Suprapubic skin (tissue), 4 donors: Measurements from ENCODE around the gene FLT4. TPM values are rescaled to one million over a fixed set of nuclear protein-coding genes. Genes with fewer than 3 reads are reported as not detected.

Experiments
- DNase-seq, 2 donors: peaks; one replicate each; pipeline ENCODE4 v3.0.0-alpha.2; 2019; ENCODE audit warnings: low spot score in 2 of 2
- H3K27ac ChIP-seq: fragments of 200-600 bp; sonication (generic); one replicate; pipeline ENCODE4 v1.5.1; 2019
- H3K27me3 ChIP-seq: fragments of 200-600 bp; sonication (generic); one replicate; pipeline ENCODE4 v1.5.1; 2019
- H3K36me3 ChIP-seq: fragments of 200-600 bp; sonication (generic); one replicate; pipeline ENCODE4 v1.5.1; 2019
- H3K4me1 ChIP-seq: fragments of 200-600 bp; sonication (generic); one replicate; pipeline ENCODE4 v1.5.1; 2019
- H3K4me3 ChIP-seq: fragments of 200-600 bp; sonication (generic); one replicate; pipeline ENCODE4 v1.5.1; 2019; ENCODE audit warnings: mild to moderate bottlenecking
- H3K9me3 ChIP-seq: fragments of 200-600 bp; sonication (generic); one replicate; pipeline ENCODE4 v1.5.1; 2019
- CTCF ChIP-seq, 2 donors: fragments of 200-600 bp in 1 of 2; fragments of 450-650 bp in 1 of 2; sonication (generic) in 1 of 2; IDR thresholded peaks; one replicate each; pipeline ENCODE4 v1.5.1; 2016 to 2019; ENCODE audit warnings: antibody characterized with exemption in 2 of 2, mild to moderate bottlenecking in 1 of 2, moderate library complexity in 1 of 2
- EP300 ChIP-seq: sonication (generic); formaldehyde crosslinking; IDR thresholded peaks from one replicate; pipeline ENCODE4 v1.6.1; 2017; ENCODE audit warnings: antibody characterized with exemption
- POLR2A ChIP-seq, 2 donors: fragments of 450-650 bp; IDR thresholded peaks; one replicate each; pipeline ENCODE4 v1.6.1; 2017; ENCODE audit warnings: antibody characterized with exemption in 2 of 2, mild to moderate bottlenecking in 2 of 2, moderate library complexity in 2 of 2
- POLR2AphosphoS5 ChIP-seq, 3 donors: sonication (generic); formaldehyde crosslinking; IDR thresholded peaks; one replicate each; pipeline ENCODE4 v1.6.1; 2017; ENCODE audit warnings: antibody characterized with exemption in 3 of 3
- WGBS: methylation state at CpG from one replicate; pipeline ENCODE4 v1.1.5; 2018; 5-methylcytosine and 5-hydroxymethylcytosine counted together
- total RNA-seq, 4 donors: library from RNA; depleted of rRNA; stranded (reverse); fragments of >200 nt; gene quantifications; one replicate each; pipeline ENCODE4 v1.1.0, GENCODE V29; 2016

Gene FLT4
- total RNA-seq, 4 donors from 2014 or later, result 0.79 to 8.9 (median 1.4) TPM

- Histone ChIP-seq H3K9me3 (no peaks in the 10 kb centered on the region), H3K27ac (no peak overlapping the region), H3K27me3 (peaks cover 50% of the 10 kb centered on the region), H3K36me3 (no peaks in the 10 kb centered on the region), H3K4me3 (no peak overlapping the region), H3K4me1 (no peaks in the 10 kb centered on the region)
- WGBS, result 94% methylated on average over 10 of the region's 19 CpGs
- peak; percentile 51 to 73 for DNase-seq
- no peak for TF ChIP-seq CTCF (IDR thresholded peaks at IDR 0.05)
- TF ChIP-seq EP300, result no peak
- TF ChIP-seq POLR2A (IDR thresholded peaks at IDR 0.05), result no peak
- no peak for TF ChIP-seq POLR2AphosphoS5 (IDR thresholded peaks at IDR 0.05)
Observed at GRCh38 chr5:180640861-180641565, 8.4 kb downstream of the FLT4 start.

GRCh38 chr5:180640611-180640860, 8.9 kb downstream of the FLT4 start:
- H3K9me3 ChIP-seq, result no peaks in the 10 kb centered on the region
- WGBS, result 50% methylated on average over 6 of the region's 6 CpGs
- no peaks in the 10 kb centered on the region for H3K36me3 ChIP-seq
- no peak for TF ChIP-seq EP300
- TF ChIP-seq POLR2AphosphoS5 (IDR thresholded peaks at IDR 0.05), result no peak
- no peak for TF ChIP-seq CTCF (IDR thresholded peaks at IDR 0.05)
- TF ChIP-seq POLR2A (IDR thresholded peaks at IDR 0.05), result no peak
- no peak overlapping the region for H3K4me3 ChIP-seq
- DNase-seq, result peak; percentile 59 to 64
- no peak overlapping the region for H3K27ac ChIP-seq
- no peaks in the 10 kb centered on the region for H3K4me1 ChIP-seq
- H3K27me3 ChIP-seq, result peaks cover 45% of the 10 kb centered on the region

GRCh38 chr5:180639741-180640610, 9.4 kb downstream of the FLT4 start:
- H3K27ac ChIP-seq, result no peak overlapping the region
- no peak overlapping the region for H3K4me3 ChIP-seq
- H3K27me3 ChIP-seq, result peaks cover 40% of the 10 kb centered on the region
- 32% methylated on average over 5 of the region's 27 CpGs for WGBS
- peak; percentile 70 to 78 for DNase-seq
- H3K9me3 ChIP-seq, result no peaks in the 10 kb centered on the region
- no peaks in the 10 kb centered on the region for H3K4me1 ChIP-seq
- no peaks in the 10 kb centered on the region for H3K36me3 ChIP-seq
- TF ChIP-seq POLR2AphosphoS5 (IDR thresholded peaks at IDR 0.05), result no peak
- TF ChIP-seq POLR2A (IDR thresholded peaks at IDR 0.05), result no peak
- no peak for TF ChIP-seq CTCF (IDR thresholded peaks at IDR 0.05)
- TF ChIP-seq EP300, result no peak

- Histone ChIP-seq H3K4me1 (no peaks in the 10 kb centered on the region), H3K36me3 (no peaks in the 10 kb centered on the region), H3K4me3 (no peak overlapping the region), H3K9me3 (no peaks in the 10 kb centered on the region), H3K27me3 (peaks cover 33% of the 10 kb centered on the region), H3K27ac (no peak overlapping the region)
- 64% methylated on average over 3 of the region's 3 CpGs for WGBS
- TF ChIP-seq POLR2A (IDR thresholded peaks at IDR 0.05), result no peak
- TF ChIP-seq CTCF (IDR thresholded peaks at IDR 0.05), result no peak
- no peak for TF ChIP-seq EP300
- no peak for TF ChIP-seq POLR2AphosphoS5 (IDR thresholded peaks at IDR 0.05)
- no peak for DNase-seq
Observed at GRCh38 chr5:180639287-180639686, 10.1 kb downstream of the FLT4 start.

- no peak for TF ChIP-seq EP300
- TF ChIP-seq POLR2A (IDR thresholded peaks at IDR 0.05), result no peak
- no peak for TF ChIP-seq POLR2AphosphoS5 (IDR thresholded peaks at IDR 0.05)
- TF ChIP-seq CTCF (IDR thresholded peaks at IDR 0.05), result no peak
- Histone ChIP-seq H3K36me3 (no peaks in the 10 kb centered on the region), H3K4me1 (no peaks in the 10 kb centered on the region), H3K9me3 (no peaks in the 10 kb centered on the region), H3K4me3 (no peak overlapping the region), H3K27me3 (peaks cover 24% of the 10 kb centered on the region), H3K27ac (no peak overlapping the region)
- DNase-seq, result peak in 1 of 2 donors; percentile 33
- 58% methylated on average over 20 of the region's 20 CpGs for WGBS
Observed at GRCh38 chr5:180637962-180638680, 11.3 kb downstream of the FLT4 start.
